ENCODE data around the gene SURF2. TPM values are rescaled to one million over a fixed set of nuclear protein-coding genes. Genes with fewer than 3 reads are reported as not detected.

Gene SURF2
- total and polyA plus RNA-seq, 9 of the 15 experiments (the other 6 are each of a cell fraction or from before 2014, with no cell fraction given), result 5.5 to 82.5 (median 21.3) TPM

DNA sequence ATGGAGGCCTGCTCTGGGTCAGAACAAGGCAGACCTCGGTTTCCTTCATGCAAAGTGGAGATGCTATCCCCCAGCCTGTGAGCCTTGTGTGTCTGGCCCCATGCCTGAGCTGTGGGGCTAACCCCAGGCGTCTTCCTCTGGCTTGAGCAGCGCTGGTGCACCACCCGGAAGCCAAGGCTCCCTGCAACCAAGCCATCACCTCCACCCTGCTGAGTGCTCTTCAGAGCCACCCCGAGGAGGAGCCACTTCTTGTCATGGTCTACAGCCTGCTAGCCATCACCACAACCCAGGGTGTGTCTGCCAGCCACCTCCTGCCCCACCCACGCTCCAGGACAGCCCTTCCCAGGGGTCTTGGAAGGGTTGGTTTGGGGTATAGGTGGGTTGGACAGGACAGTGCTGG, 45.2 kb downstream of the SURF2 start:
- in situ Hi-C loops (cut with MboI) (no loop called here), intact Hi-C loops (cut with micrococcal nuclease) (no loop called here)
- Histone ChIP-seq H3K4me2 (ENCODE audit: insufficient read depth, low read length) (no peak overlapping the region), H3K36me3 (ENCODE audit: control insufficient read depth, insufficient read depth, low read length) (peaks cover 35% of the 10 kb centered on the region; the same call in 2 of the 3 replicates), H3K9me1 (ENCODE audit: control insufficient read depth, insufficient read depth, low read length) (no peaks in the 10 kb centered on the region), H3K9me3 (replicated peaks; ENCODE audit: control insufficient read depth, insufficient read depth, low read depth, low read length) (no peaks in the 10 kb centered on the region), H3K79me2 (ENCODE audit: control insufficient read depth, insufficient read depth, low read length) (no peaks in the 10 kb centered on the region), H4K20me1 (replicated peaks; ENCODE audit: control insufficient read depth, insufficient read depth, low read length) (peaks cover 9% of the 10 kb centered on the region), H3K4me3 (no peak overlapping the region), H3K27me3 (ENCODE audit: control insufficient read depth in 2 of 2, insufficient read depth in 2 of 2, low read length in 2 of 2) (peaks cover 3 to 12% of the 10 kb centered on the region in 2 experiments; a peak in 2 of 5 replicates), H3K27ac (ENCODE audit: extremely low read depth, low read depth, low read length) (no peak overlapping the region), H3K4me1 (replicated peaks in 1 of 2; ENCODE audit: control insufficient read depth in 2 of 2, insufficient read depth in 2 of 2, low read length in 2 of 2) (peaks cover 0 to 19% of the 10 kb centered on the region in 2 experiments; a peak in 3 of 5 replicates), H2AFZ (ENCODE audit: low read depth, low read length) (no peak overlapping the region), H3K9ac (ENCODE audit: insufficient read depth in 1 of 2, low read depth in 2 of 2, low read length in 2 of 2) (peak overlapping the region in 1 of 2 experiments; percentile 43; a peak in 1 of 4 replicates)
- DNase-seq (ENCODE audit: extremely low read depth in 1 of 4, low spot score in 3 of 4), result no peak
- no peak for ATAC-seq
- WGBS (ENCODE audit: insufficient coverage, low coverage, missing lambda C conversion rate), result 66% methylated on average over 6 of the region's 6 CpGs
- CTCF ChIA-PET (ENCODE audit: low intra/inter-chr PET ratio), result no interaction called here
- TF ChIP-seq ZNF311 (CRISPR knock-in tag; IDR thresholded peaks at IDR 0.05) (no peak), TCFL5 (CRISPR knock-in tag; conservative IDR thresholded peaks at IDR 0.05) (no peak), POLR2A (conservative IDR thresholded peaks at IDR 0.05) (0 out of 2 replicates have a peak, but pooled peaks have one; percentile 32), BACH1 (tag; IDR thresholded peaks at IDR 0.05) (no peak), POLR2G (IDR thresholded peaks at IDR 0.05; ENCODE audit: low read depth, low read length) (peak; percentile 55)
- TF ChIP-seq, protein P1, sequence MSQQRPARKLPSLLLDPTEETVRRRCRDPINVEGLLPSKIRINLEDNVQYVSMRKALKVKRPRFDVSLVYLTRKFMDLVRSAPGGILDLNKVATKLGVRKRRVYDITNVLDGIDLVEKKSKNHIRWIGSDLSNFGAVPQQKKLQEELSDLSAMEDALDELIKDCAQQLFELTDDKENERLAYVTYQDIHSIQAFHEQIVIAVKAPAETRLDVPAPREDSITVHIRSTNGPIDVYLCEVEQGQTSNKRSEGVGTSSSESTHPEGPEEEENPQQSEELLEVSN (IDR thresholded peaks at IDR 0.05; ENCODE audit: borderline replicate concordance in 1 of 2, extremely low read depth in 1 of 2, insufficient read depth in 1 of 2, insufficient read length in 1 of 2, low read depth in 1 of 2, low read length in 1 of 2, poor library complexity in 1 of 2, severe bottlenecking in 1 of 2), result no peak
- no TSS peak for BruUV-seq (replicated peaks)
- POLR2A ChIA-PET, result interaction anchor here (0.5 to 0.6 kb wide), 3 partner anchors 48 to 147 kb away, joined by 3 read pairs; no protein-coding TSS in a partner anchor
- FAIRE-seq, result no peak
